ENCODE measurements around the gene CHID1.

CHID1 gene

DNA sequence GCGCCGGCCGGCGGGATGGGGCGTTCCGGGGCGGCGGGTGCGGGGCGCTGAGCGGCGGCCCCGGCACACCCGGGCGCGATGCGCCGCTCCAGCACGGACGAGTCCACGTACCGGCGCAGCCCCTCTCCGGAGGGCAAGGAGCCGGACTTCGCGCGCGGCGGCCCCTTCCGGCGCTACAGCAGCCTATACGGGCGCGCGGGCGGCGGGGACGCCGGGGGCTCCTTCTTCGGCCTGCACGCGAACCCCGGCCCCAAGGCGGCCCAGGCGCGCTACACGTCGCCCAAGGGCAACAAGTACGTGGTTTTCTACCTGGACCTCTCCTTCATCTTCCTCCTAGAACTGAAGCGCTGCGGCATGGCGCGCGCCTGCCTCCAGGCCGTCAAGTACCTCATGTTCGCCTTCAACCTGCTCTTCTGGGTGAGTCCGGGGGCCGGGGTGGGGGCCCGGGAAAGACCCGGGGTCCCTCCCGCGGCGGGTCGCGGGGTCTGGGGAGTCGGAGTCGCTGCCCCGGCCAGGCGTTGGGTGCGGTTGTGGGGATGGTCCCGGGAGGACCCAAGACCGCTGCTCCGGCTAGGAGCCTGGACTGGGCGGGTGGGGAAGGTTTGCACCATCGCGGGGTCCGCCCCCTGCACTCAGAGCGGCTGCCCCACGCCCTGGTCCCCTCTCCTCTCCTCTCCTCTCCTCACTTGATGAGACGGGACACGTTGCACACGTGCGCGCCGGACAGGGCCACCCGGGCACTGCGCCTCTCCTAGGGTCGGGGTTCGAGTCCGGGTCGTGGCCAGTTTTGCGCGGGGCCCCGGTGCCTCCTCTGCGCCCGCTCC lies 60.4 kb downstream of the CHID1 start:
- no peak for DNase-seq (ENCODE audit: low spot score)

DNA sequence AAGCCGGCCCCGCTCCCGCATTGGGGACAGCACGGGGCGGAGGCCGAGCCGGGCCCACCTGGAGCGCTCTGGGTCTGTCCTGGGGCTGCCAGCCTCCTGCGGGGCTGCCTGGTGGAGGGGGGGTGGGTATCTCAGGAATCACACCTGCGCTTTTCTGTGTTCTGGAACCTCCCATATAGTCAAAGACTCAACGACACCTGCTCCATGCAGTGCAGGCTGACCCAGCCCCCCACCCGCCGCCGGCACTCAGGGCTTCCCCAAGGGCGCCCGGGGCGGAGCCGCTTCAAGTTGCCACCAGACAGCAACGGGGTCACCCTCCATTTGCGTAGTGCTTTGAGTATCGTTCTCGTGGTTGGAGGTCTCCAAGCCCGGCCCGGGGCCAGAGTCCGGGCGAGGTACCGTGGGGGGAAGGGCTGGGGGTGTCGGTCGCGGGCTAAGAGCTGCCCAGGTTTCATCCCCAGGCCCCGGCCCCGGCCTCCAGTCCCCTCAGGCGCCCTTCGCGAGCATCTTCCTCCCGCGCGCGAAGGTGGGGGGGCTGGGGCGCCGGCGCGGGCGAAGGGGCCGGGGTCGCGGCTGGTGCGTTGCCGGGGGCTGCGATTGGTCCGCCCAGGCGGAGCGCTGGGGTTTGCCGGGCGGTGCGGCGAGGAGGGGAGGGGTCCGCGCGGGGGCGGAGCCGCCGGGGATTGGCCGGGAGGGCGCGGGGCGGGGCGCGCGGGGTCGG lies 61.3 kb downstream of the CHID1 start:
- no peak for DNase-seq (ENCODE audit: low spot score)

GRCh38 chr11:848380-848931 lies 62.2 kb downstream of the CHID1 start:
- DNase-seq (ENCODE audit: low spot score): peak; percentile 54

DNA sequence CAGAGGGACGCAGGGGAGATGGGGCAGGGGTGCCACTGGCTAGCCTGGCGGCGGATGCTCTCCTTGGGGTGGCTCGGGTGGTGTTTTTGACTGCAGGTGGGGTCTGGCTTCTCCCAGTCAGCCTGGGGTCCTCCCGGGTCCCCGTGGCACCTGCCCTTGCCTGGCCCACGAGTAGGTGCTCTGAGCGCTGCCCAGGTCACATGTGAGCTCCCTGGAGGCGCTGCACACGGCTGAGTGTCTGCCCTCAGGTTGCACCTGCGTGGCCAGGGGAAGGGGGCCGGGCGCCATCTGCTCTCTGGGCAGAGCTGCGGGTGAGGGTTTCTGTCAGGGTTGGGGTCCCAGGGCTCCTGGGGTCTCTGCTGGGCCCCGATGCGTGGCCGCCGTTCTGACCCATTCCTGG lies 62.7 kb downstream of the CHID1 start:
- DNase-seq (ENCODE audit: low spot score): no peak

- DNase-seq (ENCODE audit: low spot score): peak; percentile 38
These were observed 64.0 kb downstream of the CHID1 start for GRCh38 chr11:846496-847098.

DNA sequence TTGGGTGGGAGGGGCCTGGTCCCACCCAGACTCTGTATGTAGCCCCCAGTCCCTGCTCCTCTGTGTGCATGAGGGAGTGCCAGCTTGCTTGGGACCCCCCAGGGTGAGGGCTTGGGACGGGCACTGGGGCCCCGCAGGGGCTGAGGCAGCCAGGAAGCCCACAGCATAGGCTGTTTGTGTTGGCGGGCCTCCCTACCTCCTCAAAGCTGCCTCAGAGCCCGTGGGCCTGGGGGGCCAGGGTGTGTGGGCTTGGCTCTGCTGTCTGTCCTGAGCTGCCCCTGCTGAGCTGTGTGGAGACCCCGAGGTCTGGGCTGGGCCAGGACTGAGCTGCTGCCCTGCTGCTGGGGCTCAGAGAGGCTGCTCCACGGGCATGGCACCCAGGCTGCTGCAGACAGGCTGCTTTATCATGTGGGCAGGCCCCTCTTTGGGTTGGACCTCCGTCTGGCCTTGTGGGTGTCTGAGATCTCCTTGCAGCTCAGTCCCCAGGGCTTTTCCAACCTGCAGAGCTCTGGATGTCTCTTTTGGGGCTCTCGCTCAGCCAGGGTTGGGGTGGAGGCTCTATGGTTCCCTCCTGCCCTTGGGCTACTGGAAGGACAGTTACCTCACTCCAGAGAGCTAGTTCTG lies 64.6 kb downstream of the CHID1 start:
- DNase-seq (ENCODE audit: low spot score): no peak

GRCh38 chr11:844693-845644 lies 65.6 kb downstream of the CHID1 start:
- DNase-seq (ENCODE audit: low spot score): peak; percentile 84

DNA sequence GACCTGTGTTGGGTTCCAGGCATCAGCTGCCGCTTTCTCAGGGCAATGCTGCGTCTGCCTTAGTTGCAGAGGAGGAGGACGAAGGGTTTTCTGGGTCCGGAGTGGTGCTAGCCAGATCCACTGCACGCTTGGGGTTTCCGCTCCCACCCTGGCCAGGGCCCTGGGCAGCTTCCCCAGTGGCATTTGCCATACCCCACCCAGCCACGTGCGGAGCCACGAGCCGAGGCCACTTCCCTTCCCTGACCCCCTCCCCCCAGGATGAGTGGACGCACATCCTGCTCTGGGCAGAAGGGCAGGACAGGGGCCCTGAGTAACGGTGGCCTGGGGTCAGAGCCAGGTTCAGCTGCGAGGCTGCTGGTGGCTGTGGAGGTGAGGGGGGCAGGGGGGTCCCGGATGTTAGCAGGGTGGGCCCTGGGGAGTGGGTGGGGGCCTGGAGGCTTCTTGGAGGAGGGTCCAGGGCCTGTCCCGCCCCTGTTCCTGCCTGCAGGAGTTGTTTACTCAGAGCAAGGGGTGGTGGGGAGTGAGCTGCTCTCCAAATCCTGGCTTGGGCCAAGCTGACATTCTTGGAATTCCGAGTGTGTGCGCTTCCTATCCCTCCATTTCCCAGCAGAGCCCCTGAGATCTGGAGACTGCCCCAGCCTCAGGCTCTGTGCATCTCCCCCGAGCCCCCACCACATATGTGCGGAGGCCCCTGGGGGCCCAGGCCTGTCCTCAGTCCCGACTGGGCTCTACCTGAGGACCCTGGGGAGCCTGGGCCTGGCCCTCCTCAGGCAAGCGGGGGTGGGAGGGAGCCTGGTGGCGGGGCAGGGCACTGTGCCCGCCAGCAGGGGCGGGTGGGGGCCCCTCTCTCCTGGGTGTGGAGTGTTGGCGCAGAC lies 66.6 kb downstream of the CHID1 start:
- DNase-seq (ENCODE audit: low spot score): peak; percentile 93

DNA sequence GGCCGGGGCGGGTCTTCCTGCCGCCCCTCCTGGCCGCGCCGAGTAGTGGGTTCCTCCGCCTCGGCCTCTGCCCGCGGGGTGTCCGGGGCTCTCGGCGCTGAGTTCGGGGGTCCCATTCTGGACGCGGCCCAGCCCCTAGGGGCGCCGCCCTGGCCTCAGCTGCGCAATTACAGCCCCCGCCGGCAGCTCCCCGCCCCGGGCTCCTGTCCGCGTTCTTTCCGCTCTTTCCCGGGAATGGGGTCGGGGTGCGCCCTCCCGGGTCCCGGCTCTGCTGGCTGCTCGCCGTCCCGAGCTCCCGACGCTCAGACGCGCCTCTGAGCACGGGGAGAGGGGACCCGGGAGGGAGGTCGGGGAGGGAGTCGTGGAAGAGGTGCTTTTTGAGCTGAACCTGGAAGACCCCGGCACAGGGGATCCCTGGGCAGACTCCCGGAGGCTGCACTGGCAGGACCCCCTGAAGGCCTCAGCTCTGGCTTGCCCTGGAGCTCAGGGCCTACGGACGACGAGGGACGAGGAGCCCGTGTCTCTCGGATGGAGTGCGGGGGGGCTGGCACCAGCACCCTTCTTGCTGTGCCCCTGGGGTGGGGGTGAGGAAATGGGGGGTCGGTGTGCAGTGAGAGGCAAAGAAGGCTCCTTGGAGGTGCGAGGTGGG lies 67.4 kb downstream of the CHID1 start:
- peak; percentile 36 for DNase-seq (ENCODE audit: low spot score)

DNA sequence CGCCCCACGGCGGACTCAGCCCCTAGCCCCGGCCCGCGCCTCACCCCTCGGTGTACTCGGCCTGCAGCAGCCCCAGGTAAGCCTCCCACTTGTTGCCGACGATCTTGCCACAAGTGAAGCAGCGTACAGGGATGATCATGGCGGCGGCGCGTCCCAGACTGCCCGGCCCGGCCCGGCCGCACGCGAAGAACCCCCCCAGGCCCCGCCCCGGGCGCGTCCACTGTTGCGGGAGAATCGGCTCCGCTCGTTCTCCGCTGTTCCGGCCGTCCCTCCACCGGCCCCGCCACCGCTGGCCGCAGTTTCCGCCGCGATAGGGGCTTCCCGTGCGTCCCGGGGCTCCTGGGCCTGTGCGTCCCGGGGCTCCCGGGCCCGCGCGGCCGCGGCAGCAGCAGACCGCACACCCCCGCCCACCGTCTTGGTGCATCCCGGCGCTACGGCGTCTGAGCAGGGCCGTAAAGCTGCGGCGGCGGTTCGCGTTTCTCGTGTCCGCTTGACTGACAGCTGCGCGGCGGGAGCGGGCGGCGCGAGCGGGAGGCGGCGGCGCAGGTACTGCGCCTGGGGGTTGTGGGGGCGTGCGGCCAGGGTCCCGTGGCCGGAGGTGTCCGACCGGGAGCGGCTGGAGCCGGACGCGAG lies 68.1 kb downstream of the CHID1 start, which contains the start of the genes POLR2L and TSPAN4:
TSS of gene POLR2L (minus strand) at position 160 of the 633 bp plus-strand sequence. CDS start at position 139, 21 bp downstream.
TSS of gene TSPAN4 (plus strand) at position 483 of the 633 bp plus-strand sequence. CDS start 7,453 bp downstream, outside the sequence.
- DNase-seq (ENCODE audit: low spot score): peak; percentile 92

DNA sequence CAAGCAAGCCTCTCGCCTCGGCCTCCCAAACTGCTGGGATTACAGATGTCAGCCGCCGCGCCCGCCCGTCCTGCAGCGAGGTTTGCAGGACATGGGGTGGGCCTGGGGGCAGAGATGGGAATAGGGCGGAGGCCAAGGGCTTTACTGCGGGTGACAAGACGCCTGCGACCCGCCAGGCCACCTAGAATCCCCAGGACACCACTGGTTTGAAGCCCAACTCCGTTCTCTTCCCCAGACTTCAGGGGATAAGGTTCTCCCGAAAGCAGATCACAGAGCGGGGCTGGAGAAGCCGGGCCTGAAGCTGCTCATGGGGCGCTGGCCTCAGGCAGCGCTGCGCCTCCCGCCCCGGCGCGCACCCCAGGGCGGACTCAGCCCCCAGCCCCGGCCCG lies 68.6 kb downstream of the CHID1 start:
- no peak for DNase-seq (ENCODE audit: low spot score)

- DNase-seq (ENCODE audit: low spot score): peak; percentile 42
These were observed 70.6 kb downstream of the CHID1 start for GRCh38 chr11:839875-840617.

DNA sequence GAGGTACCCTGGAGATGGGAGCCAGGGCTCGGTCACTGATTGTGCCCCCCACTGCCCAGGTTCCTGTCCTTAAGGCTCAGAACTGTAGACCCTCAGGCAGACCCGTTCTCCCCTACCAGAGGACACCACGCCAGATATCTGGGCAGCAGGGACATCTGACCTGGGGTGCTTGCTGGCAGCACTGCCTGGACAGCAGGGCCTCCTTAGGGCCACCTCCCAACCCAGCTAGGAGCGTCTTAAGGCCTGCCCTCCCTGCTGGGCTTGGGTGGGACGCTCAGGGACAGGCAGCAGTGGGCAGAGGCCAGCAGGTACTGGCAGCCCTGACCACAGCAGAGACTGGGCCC lies 71.4 kb downstream of the CHID1 start:
- DNase-seq (ENCODE audit: low spot score): no peak

GRCh38 chr11:838441-839279 lies 72.0 kb downstream of the CHID1 start:
- DNase-seq (ENCODE audit: low spot score): peak; percentile 25

DNA sequence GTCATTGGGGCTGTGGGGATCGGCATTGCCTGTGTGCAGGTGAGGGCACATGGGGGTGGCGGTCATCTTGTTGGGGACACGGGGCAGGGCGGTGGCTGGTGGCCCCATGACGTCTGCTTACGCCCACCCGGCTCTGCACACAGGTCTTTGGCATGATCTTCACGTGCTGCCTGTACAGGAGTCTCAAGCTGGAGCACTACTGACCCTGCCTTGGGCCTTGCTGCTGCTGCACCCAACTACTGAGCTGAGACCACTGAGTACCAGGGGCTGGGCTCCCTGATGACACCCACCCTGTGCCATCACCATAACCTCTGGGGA lies 72.7 kb downstream of the CHID1 start:
- no peak for DNase-seq (ENCODE audit: low spot score)

DNA sequence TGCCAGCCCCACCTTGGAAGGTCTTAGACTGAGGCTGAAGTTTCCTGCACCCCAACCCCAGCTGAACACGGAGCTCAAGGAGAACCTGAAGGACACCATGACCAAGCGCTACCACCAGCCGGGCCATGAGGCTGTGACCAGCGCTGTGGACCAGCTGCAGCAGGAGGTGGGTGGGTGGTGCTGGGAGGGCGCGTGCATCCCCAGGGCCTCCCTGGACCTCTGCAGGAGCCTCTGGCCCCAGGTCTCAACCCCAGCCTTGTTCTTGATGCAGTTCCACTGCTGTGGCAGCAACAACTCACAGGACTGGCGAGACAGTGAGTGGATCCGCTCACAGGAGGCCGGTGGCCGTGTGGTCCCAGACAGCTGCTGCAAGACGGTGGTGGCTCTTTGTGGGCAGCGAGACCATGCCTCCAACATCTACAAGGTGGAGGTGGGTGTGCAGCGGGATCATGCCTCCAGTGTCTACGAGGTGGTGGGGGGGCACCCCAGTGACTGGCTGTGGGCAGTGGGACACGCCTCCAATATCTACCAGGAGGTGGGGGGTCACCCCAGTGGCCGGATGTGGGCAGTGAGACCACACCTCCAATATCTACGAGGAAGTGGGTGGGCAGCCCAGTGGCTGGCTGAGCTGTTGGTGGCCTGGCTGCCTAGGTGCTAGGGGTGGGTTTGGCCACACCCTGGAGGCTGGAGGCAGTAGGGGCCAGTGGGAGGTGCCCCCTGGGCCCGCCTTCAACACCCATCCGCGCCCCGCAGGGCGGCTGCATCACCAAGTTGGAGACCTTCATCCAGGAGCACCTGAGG lies 73.2 kb downstream of the CHID1 start:
- no peak for DNase-seq (ENCODE audit: low spot score)

- DNase-seq (ENCODE audit: low spot score): no peak
These were observed 73.9 kb downstream of the CHID1 start for GRCh38 chr11:836700-837099.

Data from kidney tubule cell (primary cell).